Lower leg skin (tissue), 4 donors: ENCODE results near the gene CR1L. TPM values are rescaled to one million over a fixed set of nuclear protein-coding genes. Genes with fewer than 3 reads are reported as not detected.
"Not testable (repeated sequence)": the region's sequence is repeated elsewhere in the genome, so short reads cannot be mapped to it uniquely, and the experiment has no call there.

ENCODE experiments used
- DNase-seq, 2 donors: peaks; one replicate each; pipeline ENCODE4 v3.0.0-alpha.2; 2019; ENCODE audit warnings: low spot score in 2 of 2
- H3K4me3 ChIP-seq: fragments of 200-600 bp; sonication (generic); 2 replicates; pipeline ENCODE4 v1.5.1; 2017; ENCODE audit warnings: mild to moderate bottlenecking, low read depth; ENCODE audit not compliant: poor library complexity, severe bottlenecking
- POLR2A ChIP-seq, 2 donors: fragments of 450-650 bp; IDR thresholded peaks; one replicate each; pipeline ENCODE4 v1.6.1; 2016 to 2017; ENCODE audit warnings: antibody characterized with exemption in 2 of 2, mild to moderate bottlenecking in 1 of 2, moderate library complexity in 1 of 2
- WGBS, 2 donors: methylation state at CpG; one replicate each; pipeline ENCODE4 v1.1.5; 2018; 5-methylcytosine and 5-hydroxymethylcytosine counted together
- intact Hi-C: fragments of 100-400 bp; cut with DNase I; formaldehyde crosslinking; loops from one replicate; pipeline ENCODE4 v1.15.0; 2023; ENCODE audit warnings: low total_unique reads
- total RNA-seq, 4 donors: library from RNA; depleted of rRNA; stranded (reverse); fragments of >200 nt; gene quantifications; one replicate each; pipeline ENCODE4 v1.1.0, GENCODE V29; 2016
- TF ChIP-seq, protein P1 (sequence below), 3 donors: fragments of 450-650 bp; IDR thresholded peaks; one replicate each; pipeline ENCODE4 v1.5.1; 2016; ENCODE audit warnings: antibody characterized with exemption in 3 of 3, mild to moderate bottlenecking in 3 of 3, moderate library complexity in 2 of 3

Gene CR1L
- total RNA-seq, 4 donors from 2014 or later, result not detected

- WGBS, 2 donors, result 87 to 90% methylated on average over 8 to 9 of the region's 9 CpGs
- H3K4me3 ChIP-seq, result no peak overlapping the region
- no peak for DNase-seq
- TF ChIP-seq, protein P1, sequence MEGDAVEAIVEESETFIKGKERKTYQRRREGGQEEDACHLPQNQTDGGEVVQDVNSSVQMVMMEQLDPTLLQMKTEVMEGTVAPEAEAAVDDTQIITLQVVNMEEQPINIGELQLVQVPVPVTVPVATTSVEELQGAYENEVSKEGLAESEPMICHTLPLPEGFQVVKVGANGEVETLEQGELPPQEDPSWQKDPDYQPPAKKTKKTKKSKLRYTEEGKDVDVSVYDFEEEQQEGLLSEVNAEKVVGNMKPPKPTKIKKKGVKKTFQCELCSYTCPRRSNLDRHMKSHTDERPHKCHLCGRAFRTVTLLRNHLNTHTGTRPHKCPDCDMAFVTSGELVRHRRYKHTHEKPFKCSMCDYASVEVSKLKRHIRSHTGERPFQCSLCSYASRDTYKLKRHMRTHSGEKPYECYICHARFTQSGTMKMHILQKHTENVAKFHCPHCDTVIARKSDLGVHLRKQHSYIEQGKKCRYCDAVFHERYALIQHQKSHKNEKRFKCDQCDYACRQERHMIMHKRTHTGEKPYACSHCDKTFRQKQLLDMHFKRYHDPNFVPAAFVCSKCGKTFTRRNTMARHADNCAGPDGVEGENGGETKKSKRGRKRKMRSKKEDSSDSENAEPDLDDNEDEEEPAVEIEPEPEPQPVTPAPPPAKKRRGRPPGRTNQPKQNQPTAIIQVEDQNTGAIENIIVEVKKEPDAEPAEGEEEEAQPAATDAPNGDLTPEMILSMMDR (IDR thresholded peaks at IDR 0.05), result no peak
- TF ChIP-seq POLR2A (IDR thresholded peaks at IDR 0.05), result no peak
- intact Hi-C loops, result no loop called here
Observed at GRCh38 chr1:207658904-207659485, 14.1 kb downstream of the CR1L start.

GRCh38 chr1:207659545-207660153 is 14.7 kb downstream of the CR1L start:
- no peak for TF ChIP-seq POLR2A (IDR thresholded peaks at IDR 0.05)
- TF ChIP-seq, protein P1 (IDR thresholded peaks at IDR 0.05), result no peak
- no peak overlapping the region for H3K4me3 ChIP-seq
- DNase-seq, result no peak
- WGBS, 2 donors, result 68 to 71% methylated on average over 9 to 10 of the region's 10 CpGs
- intact Hi-C loops, result no loop called here

DNA sequence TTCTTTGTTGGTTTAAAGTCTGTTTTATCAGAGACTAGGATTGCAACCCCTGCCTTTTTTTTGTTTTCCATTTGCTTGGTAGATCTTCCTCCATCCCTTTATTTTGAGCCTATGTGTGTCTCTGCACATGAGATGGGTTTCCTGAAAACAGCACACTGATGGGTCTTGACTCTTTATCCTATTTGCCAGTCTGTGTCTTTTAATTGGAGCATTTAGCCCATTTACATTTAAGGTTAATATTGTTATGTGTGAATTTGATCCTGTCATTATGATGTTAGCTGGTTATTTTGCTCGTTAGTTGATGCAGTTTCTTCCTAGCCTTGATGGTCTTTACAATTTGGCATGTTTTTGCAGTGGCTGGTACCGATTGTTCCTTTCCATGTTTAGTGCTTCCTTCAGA is 16.5 kb downstream of the CR1L start:
- WGBS, 2 donors, result 76 to 88% methylated on average over 2 of the region's 2 CpGs
- DNase-seq, intact Hi-C loops, H3K4me3 ChIP-seq: not testable (repeated sequence)

DNA sequence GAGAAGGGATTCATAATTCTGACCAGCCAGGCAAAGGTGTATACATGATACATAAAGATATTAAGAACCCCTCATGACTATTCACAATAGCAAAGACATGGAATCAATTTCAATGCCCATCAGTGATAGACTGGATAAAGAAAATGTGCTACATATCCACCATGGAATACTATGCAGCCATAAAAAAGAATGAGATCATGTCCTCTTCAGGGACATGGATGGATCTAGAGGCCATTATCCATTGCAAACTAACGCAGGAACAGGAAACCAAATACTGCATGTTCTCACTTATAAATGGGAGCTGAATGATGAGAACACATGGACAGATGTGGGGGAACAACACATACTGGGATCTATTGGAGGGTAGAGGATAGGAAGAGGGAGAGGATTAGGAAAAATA is 21.4 kb downstream of the CR1L start:
- no peak for TF ChIP-seq POLR2A (IDR thresholded peaks at IDR 0.05)
- TF ChIP-seq, protein P1 (IDR thresholded peaks at IDR 0.05), result no peak
- 86 to 87% methylated on average over 1 of the region's 1 CpG for WGBS, 2 donors
- intact Hi-C loops, result no loop called here
- no peak overlapping the region for H3K4me3 ChIP-seq
- no peak for DNase-seq

- no peak overlapping the region for H3K4me3 ChIP-seq
- 3 to 11% methylated on average over 35 to 36 of the region's 44 CpGs for WGBS, 2 donors
- DNase-seq, result no peak
- intact Hi-C loops, result no loop called here
- TF ChIP-seq POLR2A (IDR thresholded peaks at IDR 0.05), result no peak
- TF ChIP-seq, protein P1 (IDR thresholded peaks at IDR 0.05), result no peak
Observed at GRCh38 chr1:207669528-207670009, 24.6 kb downstream of the CR1L start.

- H3K4me3 ChIP-seq, result no peak overlapping the region
- DNase-seq, result no peak
- intact Hi-C loops, result no loop called here
- WGBS, 2 donors, result 80 to 87% methylated on average over 3 of the region's 3 CpGs
- no peak for TF ChIP-seq POLR2A (IDR thresholded peaks at IDR 0.05)
- TF ChIP-seq, protein P1 (IDR thresholded peaks at IDR 0.05), result no peak
Observed at GRCh38 chr1:207670192-207670591, 25.3 kb downstream of the CR1L start.
